ENCODE data around the gene RNU5D-1. TPM values are rescaled to one million over a fixed set of nuclear protein-coding genes. Genes with fewer than 3 reads are reported as not detected.
A peak's percentile ranks its signal among the peaks of the same experiment; 100 is the strongest.

The RNU5D-1 gene
- total RNA-seq, 1 experiment from 2014 or later: not detected

- peaks cover 14% of the 10 kb centered on the region for H3K23me2 ChIP-seq (ENCODE audit: insufficient read length, low read depth, low read length, poor library complexity, severe bottlenecking)
- no peak overlapping the region for H2BK15ac ChIP-seq (ENCODE audit: low read depth, low read length)
- no peak overlapping the region for H4K5ac ChIP-seq (ENCODE audit: insufficient read length, low read depth, low read length)
- peak overlapping the region in 1 of 3 experiments; percentile 87; a peak in 2 of 7 replicates for H3K27ac Mint-ChIP-seq
- no peak overlapping the region for H3K4me2 ChIP-seq (ENCODE audit: insufficient read depth, insufficient read length, low read length)
- no peak overlapping the region for H2BK12ac ChIP-seq (ENCODE audit: insufficient read length, low read depth, low read length)
- H3K27me3 ChIP-seq (ENCODE audit: insufficient read depth, low read length): no peaks in the 10 kb centered on the region
- H3K9me3 Mint-ChIP-seq: 0 out of 5 replicates have a peak, but pooled peaks cover 0 to 4% of the 10 kb centered on the region in 2 experiments
- no peak overlapping the region for H2BK20ac ChIP-seq (ENCODE audit: low read depth, low read length, poor library complexity, severe bottlenecking)
- no peak overlapping the region for H3K23ac ChIP-seq (ENCODE audit: insufficient read length, low read depth, low read length)
- no peak overlapping the region for H2AFZ ChIP-seq (ENCODE audit: low read length)
- no peak overlapping the region for H2BK120ac ChIP-seq (ENCODE audit: low read depth, low read length, poor library complexity, severe bottlenecking)
- H4K8ac ChIP-seq (replicated peaks; ENCODE audit: insufficient read length, low read depth, low read length): no peak overlapping the region
- H3K79me2 ChIP-seq (ENCODE audit: insufficient read depth, low read length): peaks cover 17% of the 10 kb centered on the region; the same call in 1 of the 2 replicates
- H3K18ac ChIP-seq (ENCODE audit: insufficient read length, low read depth, low read length): no peak overlapping the region
- no peak overlapping the region for H3K56ac ChIP-seq (ENCODE audit: insufficient read length, low read depth, low read length)
- no peak overlapping the region for H3K27ac ChIP-seq (ENCODE audit: insufficient read length, low read depth, low read length)
- H3K9ac ChIP-seq (ENCODE audit: extremely low read depth, insufficient read length, low read length): no peak overlapping the region
- no CpG with 5 or more reads among the region's 14 CpGs for WGBS (ENCODE audit: extremely low coverage, insufficient read length, low lambda C conversion rate)
- H3K27me3 Mint-ChIP-seq (ENCODE audit: low read depth): peaks cover 9% of the 10 kb centered on the region
- peaks cover 4% of the 10 kb centered on the region for H4K20me1 ChIP-seq (ENCODE audit: control insufficient read depth, insufficient read depth, insufficient read length)
- no peaks in the 10 kb centered on the region for H3K9me3 ChIP-seq (ENCODE audit: control insufficient read depth, low read depth, low read length)
- H3K14ac ChIP-seq (ENCODE audit: insufficient read depth, low read length): no peak overlapping the region
- no peak overlapping the region for H3T11ph ChIP-seq (ENCODE audit: low read length)
- no peak overlapping the region for H4K91ac ChIP-seq (ENCODE audit: insufficient read length, low read depth, low read length)
- peaks cover 30 to 36% of the 10 kb centered on the region in 2 experiments for H3K4me1 Mint-ChIP-seq
- H3K79me1 ChIP-seq (ENCODE audit: insufficient read depth, low read depth, low read length, poor library complexity, severe bottlenecking): peaks cover 2% of the 10 kb centered on the region
- H3K36me3 Mint-ChIP-seq (ENCODE audit: insufficient read depth in 1 of 3, low read depth in 3 of 3): peaks cover 33 to 68% (median 51%) of the 10 kb centered on the region in 3 experiments
- H3K4ac ChIP-seq (ENCODE audit: low read depth, low read length): no peak overlapping the region
- TF ChIP-seq, protein P1, sequence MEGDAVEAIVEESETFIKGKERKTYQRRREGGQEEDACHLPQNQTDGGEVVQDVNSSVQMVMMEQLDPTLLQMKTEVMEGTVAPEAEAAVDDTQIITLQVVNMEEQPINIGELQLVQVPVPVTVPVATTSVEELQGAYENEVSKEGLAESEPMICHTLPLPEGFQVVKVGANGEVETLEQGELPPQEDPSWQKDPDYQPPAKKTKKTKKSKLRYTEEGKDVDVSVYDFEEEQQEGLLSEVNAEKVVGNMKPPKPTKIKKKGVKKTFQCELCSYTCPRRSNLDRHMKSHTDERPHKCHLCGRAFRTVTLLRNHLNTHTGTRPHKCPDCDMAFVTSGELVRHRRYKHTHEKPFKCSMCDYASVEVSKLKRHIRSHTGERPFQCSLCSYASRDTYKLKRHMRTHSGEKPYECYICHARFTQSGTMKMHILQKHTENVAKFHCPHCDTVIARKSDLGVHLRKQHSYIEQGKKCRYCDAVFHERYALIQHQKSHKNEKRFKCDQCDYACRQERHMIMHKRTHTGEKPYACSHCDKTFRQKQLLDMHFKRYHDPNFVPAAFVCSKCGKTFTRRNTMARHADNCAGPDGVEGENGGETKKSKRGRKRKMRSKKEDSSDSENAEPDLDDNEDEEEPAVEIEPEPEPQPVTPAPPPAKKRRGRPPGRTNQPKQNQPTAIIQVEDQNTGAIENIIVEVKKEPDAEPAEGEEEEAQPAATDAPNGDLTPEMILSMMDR (conservative IDR thresholded peaks at IDR 0.05): 0 out of 3 replicates have a peak, but pooled peaks have one; percentile 11
- H3K4me1 ChIP-seq (ENCODE audit: insufficient read depth, low read length): no peaks in the 10 kb centered on the region
- H2AK5ac ChIP-seq (ENCODE audit: insufficient read length, low read length): no peak overlapping the region
- H2BK5ac ChIP-seq (ENCODE audit: insufficient read length, low read length): no peak overlapping the region
- H3K4me3 Mint-ChIP-seq: no peak overlapping the region
- DNase-seq: no peak
These were observed 49.7 kb upstream of the RNU5D-1 start for GRCh38 chr1:44780583-44781121.

Measured in H9 (cell line).